WERI-Rb-1 (cell line): ENCODE results near the gene FCHO2.

ENCODE experiments used
- DNase-seq: peaks from one replicate; pipeline ENCODE4 v3.0.0-alpha.2; 2020
- H3K27ac ChIP-seq: fragments of 250-450 bp; sonication (Bioruptor Pico); 2 replicates; pipeline ENCODE4 v1.5.1; 2020; ENCODE audit warnings: mild to moderate bottlenecking, moderate library complexity
- H3K27me3 ChIP-seq: fragments of 250-450 bp; sonication (Bioruptor Pico); 2 replicates; pipeline ENCODE4 v1.5.1; 2021; ENCODE audit warnings: mild to moderate bottlenecking, low read depth, moderate library complexity; ENCODE audit not compliant: insufficient read depth, severe bottlenecking
- H3K36me3 ChIP-seq: fragments of 250-450 bp; sonication (Bioruptor Pico); 2 replicates; pipeline ENCODE4 v1.5.1; 2020; ENCODE audit warnings: mild to moderate bottlenecking, moderate library complexity
- H3K4me3 ChIP-seq: 2 replicates; pipeline ENCODE4 v1.5.1; 2011; ENCODE audit warnings: low read depth, mild to moderate bottlenecking, control low read depth, low read length
- H3K9me3 ChIP-seq: fragments of 250-450 bp; sonication (Bioruptor Pico); 2 replicates; pipeline ENCODE4 v1.5.1; 2021; ENCODE audit warnings: mild to moderate bottlenecking, moderate library complexity; ENCODE audit not compliant: severe bottlenecking
- CTCF ChIP-seq: IDR thresholded peaks from 2 replicates; pipeline ENCODE4 v1.5.1; 2011; ENCODE audit warnings: low read depth, mild to moderate bottlenecking, control low read depth, inconsistent platforms, low read length

FCHO2 gene

DNA sequence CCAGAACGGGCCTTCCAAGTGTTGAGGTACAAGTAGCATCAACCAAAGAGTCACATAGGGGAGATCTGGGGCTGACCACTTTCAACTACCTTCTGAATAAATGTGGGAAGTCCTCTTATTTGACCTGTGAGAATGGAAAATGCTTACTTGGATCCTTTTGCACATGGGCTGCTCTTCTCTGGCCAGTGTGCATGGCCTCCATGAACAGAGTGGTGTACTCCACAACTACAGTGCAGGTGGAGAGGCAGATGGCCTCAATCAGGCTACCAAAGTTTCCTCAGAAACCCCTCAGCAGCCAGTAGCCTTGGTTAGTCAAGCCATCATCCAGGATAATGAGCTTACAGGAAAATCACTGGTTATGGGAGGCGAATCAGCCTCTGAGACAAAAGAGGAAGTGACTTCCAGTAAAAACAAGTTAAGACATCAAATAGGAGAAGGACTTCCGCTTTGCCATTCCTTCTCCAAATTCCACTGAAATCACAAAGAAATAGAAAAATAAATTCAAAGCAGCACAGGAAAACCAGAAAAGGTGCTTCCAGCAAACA, 18.3 kb upstream of the FCHO2 start:
- peak; percentile 56 for DNase-seq
- H3K27ac ChIP-seq, result peak overlapping the region; percentile 28; the same call in 1 of the 2 replicates
- TF ChIP-seq CTCF, result no peak

DNA sequence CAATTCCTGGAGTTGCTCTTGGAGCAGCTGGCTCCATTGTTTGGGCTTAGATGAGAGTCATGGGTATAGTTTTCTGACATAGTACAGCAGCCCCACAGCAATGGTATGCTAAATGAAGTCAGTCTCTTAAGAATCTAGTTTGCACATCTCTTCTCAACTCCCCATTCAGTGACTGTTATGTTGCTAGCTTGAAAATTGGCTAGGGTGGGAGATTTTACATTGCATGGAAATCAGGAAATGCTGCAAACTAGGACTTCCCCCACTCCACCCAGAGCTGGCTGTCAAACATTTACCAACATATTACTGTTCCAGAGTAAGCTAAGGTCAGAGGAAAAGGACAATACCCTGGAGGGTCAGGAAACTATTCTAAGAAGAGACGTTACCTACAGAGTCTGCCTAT, 17.6 kb upstream of the FCHO2 start:
- H3K27me3 ChIP-seq, result no peaks in the 10 kb centered on the region
- H3K9me3 ChIP-seq, result no peaks in the 10 kb centered on the region
- H3K36me3 ChIP-seq, result no peaks in the 10 kb centered on the region
- no peak for DNase-seq
- H3K27ac ChIP-seq, result peak overlapping the region; percentile 28; the same call in 1 of the 2 replicates
- no peak overlapping the region for H3K4me3 ChIP-seq
- no peak for TF ChIP-seq CTCF

More for the DNA sequence above, 18.3 kb upstream of the FCHO2 start:
- Histone ChIP-seq H3K4me3 (no peak overlapping the region), H3K27me3 (no peaks in the 10 kb centered on the region), H3K36me3 (no peaks in the 10 kb centered on the region), H3K9me3 (no peaks in the 10 kb centered on the region)

DNA sequence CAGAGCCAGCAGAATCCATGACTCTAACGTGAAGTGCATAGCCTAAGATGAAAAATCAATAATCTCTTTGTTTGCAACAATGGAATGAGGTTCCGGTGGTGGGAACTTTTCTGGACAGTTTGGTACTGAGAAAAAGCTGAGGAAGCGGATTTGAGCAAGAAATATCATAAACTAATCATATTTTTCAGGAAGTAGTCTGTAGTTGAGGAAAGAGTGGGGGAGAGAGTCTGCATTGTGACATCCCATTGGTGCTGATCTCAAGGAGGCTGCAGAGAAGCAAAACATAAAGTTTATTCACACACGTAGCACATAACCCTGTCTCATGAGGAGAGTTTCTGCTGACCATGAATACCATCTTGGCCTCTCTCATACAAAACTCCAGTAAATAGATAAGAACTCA, 15.8 kb upstream of the FCHO2 start:
- Histone ChIP-seq H3K9me3 (no peaks in the 10 kb centered on the region), H3K27ac (no peak overlapping the region), H3K36me3 (no peaks in the 10 kb centered on the region), H3K4me3 (no peak overlapping the region), H3K27me3 (no peaks in the 10 kb centered on the region)
- no peak for TF ChIP-seq CTCF
- DNase-seq, result no peak

GRCh38 chr5:72943307-72943706, 12.5 kb upstream of the FCHO2 start:
- H3K36me3 ChIP-seq, result no peaks in the 10 kb centered on the region
- H3K4me3 ChIP-seq, result no peak overlapping the region
- H3K27me3 ChIP-seq, result no peaks in the 10 kb centered on the region
- no peak for TF ChIP-seq CTCF
- no peak overlapping the region for H3K27ac ChIP-seq
- DNase-seq, result no peak
- H3K9me3 ChIP-seq, result no peaks in the 10 kb centered on the region

DNA sequence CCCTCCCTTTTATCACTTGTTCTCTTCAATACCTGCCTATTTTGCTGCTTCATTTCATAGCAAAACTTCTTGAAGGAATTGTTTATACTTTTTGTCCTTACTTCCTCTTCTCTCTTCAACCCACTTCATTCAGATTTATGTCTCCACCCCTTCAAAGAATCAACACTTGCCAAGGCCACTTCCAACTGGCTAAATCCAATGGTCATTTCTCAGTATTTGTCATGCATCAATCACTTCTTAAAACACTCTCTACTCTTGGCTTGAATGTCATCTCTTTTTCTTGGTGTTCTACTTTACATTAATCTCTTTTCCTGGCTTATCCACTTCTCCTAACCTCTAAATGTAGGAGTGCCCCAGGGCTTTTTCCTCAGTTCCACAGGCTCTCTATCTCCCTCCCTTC, 8.3 kb upstream of the FCHO2 start:
- no peak for TF ChIP-seq CTCF
- H3K27ac ChIP-seq, result no peak overlapping the region
- H3K4me3 ChIP-seq, result no peak overlapping the region
- DNase-seq, result no peak
- H3K27me3 ChIP-seq, result no peaks in the 10 kb centered on the region
- H3K36me3 ChIP-seq, result no peaks in the 10 kb centered on the region
- H3K9me3 ChIP-seq, result no peaks in the 10 kb centered on the region

- Histone ChIP-seq H3K4me3 (no peak overlapping the region), H3K9me3 (no peaks in the 10 kb centered on the region), H3K36me3 (no peaks in the 10 kb centered on the region), H3K27ac (no peak overlapping the region), H3K27me3 (no peaks in the 10 kb centered on the region)
- TF ChIP-seq CTCF, result no peak
- DNase-seq, result no peak
Measured at GRCh38 chr5:72949481-72949880, 6.4 kb upstream of the FCHO2 start.
